ENCODE measurements around the gene LAMB1.

LAMB1 gene

GRCh38 chr7:107972941-107973376 is 30.0 kb downstream of the LAMB1 start:
- Histone ChIP-seq H2BK120ac (ENCODE audit: low read depth, low read length) (no peak overlapping the region), H3K9me3 (ENCODE audit: control insufficient read depth, low read length) (no peaks in the 10 kb centered on the region), H3K27ac (ENCODE audit: low read length, poor library complexity, severe bottlenecking) (no peak overlapping the region), H3K23ac (ENCODE audit: low read length in 2 of 2) (no peak overlapping the region), H2AFZ (ENCODE audit: low read depth, low read length) (no peak overlapping the region), H3K27me3 (ENCODE audit: control insufficient read depth in 1 of 2, insufficient read depth in 1 of 2, low read length in 2 of 2) (no peaks in the 10 kb centered on the region), H3K4me3 (ENCODE audit: insufficient read depth in 1 of 2, low read depth in 1 of 2, low read length in 2 of 2) (no peak overlapping the region), H2BK12ac (ENCODE audit: low read length in 2 of 2) (peak overlapping the region in 1 of 2 experiments; percentile 3), H3K9ac (ENCODE audit: low read length) (peak overlapping the region; percentile 9), H3K36me3 (ENCODE audit: control insufficient read depth in 1 of 2, insufficient read depth in 2 of 2, low read depth in 1 of 2, low read length in 2 of 2) (peaks cover 44 to 83% of the 10 kb centered on the region in 2 experiments), H3K18ac (ENCODE audit: low read depth in 1 of 2, low read length in 2 of 2) (peak overlapping the region; percentile 11 to 74), H3K4me2 (ENCODE audit: low read length, poor library complexity, severe bottlenecking) (no peak overlapping the region), H3K14ac (ENCODE audit: low read length in 2 of 2) (no peak overlapping the region), H2BK15ac (ENCODE audit: low read depth, poor library complexity, severe bottlenecking) (no peak overlapping the region), H3K4me1 (ENCODE audit: control insufficient read depth, insufficient read depth, low read depth, low read length) (peaks cover 2% of the 10 kb centered on the region), H4K91ac (ENCODE audit: low read length) (no peak overlapping the region), H2AK5ac (ENCODE audit: low read length, severe bottlenecking) (no peak overlapping the region), H3K79me1 (replicated peaks; ENCODE audit: low read length, poor library complexity, severe bottlenecking) (peaks cover 1% of the 10 kb centered on the region), H4K8ac (ENCODE audit: low read length) (peak overlapping the region; percentile 53), H3K4ac (ENCODE audit: low read depth in 1 of 2, low read length in 2 of 2) (peak overlapping the region in 1 of 2 experiments; percentile 42), H2BK5ac (ENCODE audit: low read depth, low read length, poor library complexity, severe bottlenecking) (no peak overlapping the region)
- no peak for DNase-seq
- 96% methylated on average over 8 of the region's 8 CpGs for WGBS

- Histone ChIP-seq H3K36me3 (ENCODE audit: control insufficient read depth in 1 of 2, insufficient read depth in 2 of 2, low read depth in 1 of 2, low read length in 2 of 2) (peaks cover 44 to 83% of the 10 kb centered on the region in 2 experiments), H3K79me1 (replicated peaks; ENCODE audit: low read length, poor library complexity, severe bottlenecking) (peaks cover 1% of the 10 kb centered on the region)
Measured at GRCh38 chr7:107972075-107972482, 30.9 kb downstream of the LAMB1 start.

GRCh38 chr7:107971613-107972012 is 31.3 kb downstream of the LAMB1 start:
- DNase-seq: no peak
- Histone ChIP-seq H3K4me3 (ENCODE audit: insufficient read depth in 1 of 2, low read depth in 1 of 2, low read length in 2 of 2) (peak overlapping the region in 1 of 2 experiments; percentile 10), H3K9ac (ENCODE audit: low read length) (peak overlapping the region; percentile 14), H2BK12ac (ENCODE audit: low read length in 2 of 2) (no peak overlapping the region), H2BK5ac (ENCODE audit: low read depth, low read length, poor library complexity, severe bottlenecking) (no peak overlapping the region), H3K14ac (ENCODE audit: low read length in 2 of 2) (no peak overlapping the region), H3K4me1 (ENCODE audit: control insufficient read depth, insufficient read depth, low read depth, low read length) (peaks cover 6% of the 10 kb centered on the region), H2BK15ac (ENCODE audit: low read depth, poor library complexity, severe bottlenecking) (no peak overlapping the region), H2BK120ac (ENCODE audit: low read depth, low read length) (no peak overlapping the region), H4K91ac (ENCODE audit: low read length) (no peak overlapping the region), H3K4ac (ENCODE audit: low read depth in 1 of 2, low read length in 2 of 2) (no peak overlapping the region), H3K18ac (ENCODE audit: low read depth in 1 of 2, low read length in 2 of 2) (no peak overlapping the region), H3K79me1 (replicated peaks; ENCODE audit: low read length, poor library complexity, severe bottlenecking) (peaks cover 1% of the 10 kb centered on the region), H4K8ac (ENCODE audit: low read length) (no peak overlapping the region), H3K27me3 (ENCODE audit: control insufficient read depth in 1 of 2, insufficient read depth in 1 of 2, low read length in 2 of 2) (no peaks in the 10 kb centered on the region), H3K27ac (ENCODE audit: low read length, poor library complexity, severe bottlenecking) (peak overlapping the region; percentile 54), H2AK5ac (ENCODE audit: low read length, severe bottlenecking) (no peak overlapping the region), H3K36me3 (ENCODE audit: control insufficient read depth in 1 of 2, insufficient read depth in 2 of 2, low read depth in 1 of 2, low read length in 2 of 2) (peaks cover 43 to 83% of the 10 kb centered on the region in 2 experiments), H3K4me2 (ENCODE audit: low read length, poor library complexity, severe bottlenecking) (no peak overlapping the region), H2AFZ (ENCODE audit: low read depth, low read length) (no peak overlapping the region), H3K23ac (ENCODE audit: low read length in 2 of 2) (no peak overlapping the region), H3K9me3 (ENCODE audit: control insufficient read depth, low read length) (no peaks in the 10 kb centered on the region)
- 74% methylated on average over 1 of the region's 1 CpG for WGBS

More at GRCh38 chr7:107972075-107972482, 30.9 kb downstream of the LAMB1 start:
- Histone ChIP-seq H3K27ac (ENCODE audit: low read length, poor library complexity, severe bottlenecking) (peak overlapping the region; percentile 31), H4K91ac (ENCODE audit: low read length) (no peak overlapping the region), H3K18ac (ENCODE audit: low read depth in 1 of 2, low read length in 2 of 2) (no peak overlapping the region), H2BK15ac (ENCODE audit: low read depth, poor library complexity, severe bottlenecking) (no peak overlapping the region), H3K14ac (ENCODE audit: low read length in 2 of 2) (no peak overlapping the region), H3K4ac (ENCODE audit: low read depth in 1 of 2, low read length in 2 of 2) (no peak overlapping the region), H4K8ac (ENCODE audit: low read length) (no peak overlapping the region), H3K27me3 (ENCODE audit: control insufficient read depth in 1 of 2, insufficient read depth in 1 of 2, low read length in 2 of 2) (no peaks in the 10 kb centered on the region), H3K4me3 (ENCODE audit: insufficient read depth in 1 of 2, low read depth in 1 of 2, low read length in 2 of 2) (peak overlapping the region in 1 of 2 experiments; percentile 10), H3K9me3 (ENCODE audit: control insufficient read depth, low read length) (no peaks in the 10 kb centered on the region), H3K9ac (ENCODE audit: low read length) (peak overlapping the region; percentile 14), H2BK12ac (ENCODE audit: low read length in 2 of 2) (no peak overlapping the region), H2AK5ac (ENCODE audit: low read length, severe bottlenecking) (no peak overlapping the region), H3K23ac (ENCODE audit: low read length in 2 of 2) (no peak overlapping the region), H2AFZ (ENCODE audit: low read depth, low read length) (no peak overlapping the region), H2BK5ac (ENCODE audit: low read depth, low read length, poor library complexity, severe bottlenecking) (no peak overlapping the region), H3K4me1 (ENCODE audit: control insufficient read depth, insufficient read depth, low read depth, low read length) (peaks cover 4% of the 10 kb centered on the region), H3K4me2 (ENCODE audit: low read length, poor library complexity, severe bottlenecking) (no peak overlapping the region), H2BK120ac (ENCODE audit: low read depth, low read length) (no peak overlapping the region)
- 20% methylated on average over 1 of the region's 4 CpGs for WGBS
- peak; percentile 92 for DNase-seq

GRCh38 chr7:107971100-107971499 is 31.9 kb downstream of the LAMB1 start:
- no peak overlapping the region for H4K8ac ChIP-seq (ENCODE audit: low read length)
- no peak overlapping the region for H2BK5ac ChIP-seq (ENCODE audit: low read depth, low read length, poor library complexity, severe bottlenecking)
- peaks cover 7% of the 10 kb centered on the region for H3K4me1 ChIP-seq (ENCODE audit: control insufficient read depth, insufficient read depth, low read depth, low read length)
- peaks cover 41 to 83% of the 10 kb centered on the region in 2 experiments for H3K36me3 ChIP-seq (ENCODE audit: control insufficient read depth in 1 of 2, insufficient read depth in 2 of 2, low read depth in 1 of 2, low read length in 2 of 2)
- no peak overlapping the region for H3K23ac ChIP-seq (ENCODE audit: low read length in 2 of 2)
- no peak overlapping the region for H3K14ac ChIP-seq (ENCODE audit: low read length in 2 of 2)
- no peak overlapping the region for H3K4ac ChIP-seq (ENCODE audit: low read depth in 1 of 2, low read length in 2 of 2)
- H3K27ac ChIP-seq (ENCODE audit: low read length, poor library complexity, severe bottlenecking): peak overlapping the region; percentile 54
- H3K18ac ChIP-seq (ENCODE audit: low read depth in 1 of 2, low read length in 2 of 2): no peak overlapping the region
- 92% methylated on average over 3 of the region's 3 CpGs for WGBS
- H3K9ac ChIP-seq (ENCODE audit: low read length): peak overlapping the region; percentile 14
- no peaks in the 10 kb centered on the region for H3K9me3 ChIP-seq (ENCODE audit: control insufficient read depth, low read length)
- H3K27me3 ChIP-seq (ENCODE audit: control insufficient read depth in 1 of 2, insufficient read depth in 1 of 2, low read length in 2 of 2): no peaks in the 10 kb centered on the region
- no peak overlapping the region for H2BK120ac ChIP-seq (ENCODE audit: low read depth, low read length)
- H2AK5ac ChIP-seq (ENCODE audit: low read length, severe bottlenecking): no peak overlapping the region
- H3K79me1 ChIP-seq (replicated peaks; ENCODE audit: low read length, poor library complexity, severe bottlenecking): peaks cover 1% of the 10 kb centered on the region
- DNase-seq: no peak
- H2BK12ac ChIP-seq (ENCODE audit: low read length in 2 of 2): no peak overlapping the region
- no peak overlapping the region for H4K91ac ChIP-seq (ENCODE audit: low read length)
- H2AFZ ChIP-seq (ENCODE audit: low read depth, low read length): no peak overlapping the region
- no peak overlapping the region for H2BK15ac ChIP-seq (ENCODE audit: low read depth, poor library complexity, severe bottlenecking)
- H3K4me2 ChIP-seq (ENCODE audit: low read length, poor library complexity, severe bottlenecking): no peak overlapping the region
- H3K4me3 ChIP-seq (ENCODE audit: insufficient read depth in 1 of 2, low read depth in 1 of 2, low read length in 2 of 2): no peak overlapping the region
